Activated T-helper 1 cell treated with Interleukin-2 at 50 U/mL for 16 hours (primary cell): ENCODE data around the gene TEC.

Experiments
- DNase-seq: peaks from one replicate; pipeline ENCODE4 v3.0.0-alpha.2; 2020; ENCODE audit warnings: low read depth

TEC gene

GRCh38 chr4:48121180-48121579, 148.5 kb downstream of the TEC start:
- no peak for DNase-seq

DNA sequence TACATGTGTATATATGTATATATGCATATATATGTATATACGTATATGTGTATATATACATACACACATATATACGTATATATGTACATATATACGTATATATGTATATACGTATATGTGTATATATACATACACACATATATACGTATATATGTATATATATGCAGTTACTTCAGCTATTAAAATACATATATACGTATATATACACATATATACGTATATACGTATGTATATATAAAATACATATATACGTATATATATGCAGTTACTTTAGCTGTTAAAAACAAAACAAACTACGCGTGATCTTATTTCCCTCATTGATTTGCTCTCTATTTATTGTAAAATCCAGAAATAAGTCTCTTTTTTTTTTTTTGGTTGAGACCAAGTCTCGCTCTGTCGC, 149.5 kb downstream of the TEC start:
- no peak for DNase-seq

DNA sequence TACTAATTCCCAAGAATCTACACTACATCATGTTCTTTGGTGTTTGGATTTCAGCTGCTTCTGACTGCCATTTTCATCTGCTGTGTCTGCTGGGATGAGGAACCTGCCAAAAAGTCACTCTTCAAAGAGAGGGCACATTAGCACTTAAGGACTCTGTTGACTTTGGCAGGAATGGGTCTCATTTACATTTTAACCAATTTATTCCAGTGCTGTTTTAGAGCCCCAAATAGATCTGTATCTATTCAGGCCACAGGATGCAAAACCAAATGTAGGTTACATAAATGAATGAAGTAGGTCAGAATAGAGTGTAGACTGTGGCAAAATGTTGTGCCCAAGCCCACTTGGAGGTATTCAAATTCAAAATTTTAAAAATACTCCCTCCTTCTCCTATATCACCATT, 150.0 kb downstream of the TEC start:
- no peak for DNase-seq

- no peak for DNase-seq
These were observed 151.6 kb downstream of the TEC start for GRCh38 chr4:48118081-48118480.

DNA sequence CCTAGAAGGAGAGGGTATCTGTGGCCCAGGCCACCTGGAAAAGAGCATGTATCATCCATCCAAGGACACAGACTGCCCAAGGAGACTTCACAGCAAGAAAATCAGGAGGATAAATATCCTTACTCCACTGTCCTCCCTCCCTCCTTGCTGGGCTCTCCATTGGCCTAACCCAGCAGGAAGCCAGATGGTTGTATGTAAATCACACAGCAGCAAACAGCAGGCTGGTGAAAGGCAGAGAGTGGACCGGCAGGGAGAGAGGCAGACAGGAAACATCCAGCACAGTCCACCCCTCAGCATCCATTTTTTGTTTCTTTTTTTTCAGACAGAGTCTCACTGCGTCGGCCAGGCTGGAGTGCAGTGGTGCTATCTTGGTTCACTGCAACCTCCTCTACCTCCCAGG, 153.1 kb downstream of the TEC start:
- no peak for DNase-seq

GRCh38 chr4:48114412-48114811, 155.2 kb downstream of the TEC start:
- DNase-seq: no peak

- DNase-seq: no peak
These were observed 157.5 kb downstream of the TEC start for GRCh38 chr4:48112017-48112667.

DNA sequence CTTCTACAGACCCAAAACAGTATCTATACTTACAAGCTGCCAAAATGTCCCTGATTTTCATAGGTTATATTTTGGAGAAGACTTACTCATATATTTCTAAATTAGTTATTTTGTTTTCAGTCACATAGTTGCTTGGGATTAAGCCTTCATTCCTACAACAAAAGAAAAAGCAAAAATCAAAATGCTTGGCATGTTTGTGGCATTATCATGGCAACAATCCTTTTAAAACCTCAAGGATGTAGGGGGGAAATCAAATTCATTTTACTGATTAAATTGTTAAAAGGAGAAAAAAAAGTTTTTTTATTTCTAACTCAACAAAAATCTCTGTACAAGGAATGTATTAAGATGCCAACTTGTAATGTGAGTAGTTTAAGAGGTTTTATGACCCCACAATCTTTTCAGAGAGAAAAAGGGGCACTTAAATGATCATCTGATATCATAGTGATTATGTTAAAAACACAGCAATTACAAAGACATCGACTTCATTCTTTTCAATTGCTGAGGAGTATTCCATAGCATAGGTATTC, 159.1 kb downstream of the TEC start:
- no peak for DNase-seq

DNA sequence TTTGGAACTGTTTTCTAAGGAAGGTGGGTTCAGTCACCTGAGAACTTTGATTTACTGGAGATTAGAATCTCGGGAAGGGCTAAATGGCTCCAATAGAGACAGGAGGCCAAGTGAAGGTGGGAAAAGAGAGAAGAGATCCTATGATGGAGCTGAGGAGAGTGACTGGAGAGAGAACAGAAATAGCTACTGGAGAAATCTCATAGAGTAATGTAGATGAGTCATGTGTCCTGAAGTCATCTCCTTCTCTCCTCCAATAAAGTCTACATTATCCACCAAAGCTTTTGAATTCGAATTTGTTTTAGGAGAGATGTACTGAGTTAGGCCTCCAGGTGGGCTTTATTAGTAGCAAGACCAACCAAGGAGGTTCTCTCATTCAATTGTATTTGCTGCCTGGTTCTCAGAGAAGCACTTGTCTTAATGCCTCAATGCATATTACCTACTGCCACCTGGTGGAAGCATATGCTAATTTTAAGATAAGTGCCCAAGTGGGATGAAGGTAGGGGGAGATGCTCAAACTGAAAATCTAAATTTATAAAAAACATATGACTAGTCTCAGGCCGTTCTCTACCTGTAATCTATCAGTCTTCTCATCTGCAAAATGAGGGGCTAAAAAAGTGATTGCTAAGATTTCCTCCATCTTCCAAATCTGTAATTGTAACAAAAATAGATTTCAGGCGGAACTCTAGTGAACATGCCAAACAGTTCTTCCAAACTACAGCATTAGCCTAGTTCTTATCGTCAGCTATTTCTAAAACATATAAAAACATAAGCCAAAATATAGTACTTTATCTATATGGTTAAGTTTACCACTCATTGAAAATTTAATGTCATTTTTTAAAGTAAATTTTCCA, 160.0 kb downstream of the TEC start:
- no peak for DNase-seq

GRCh38 chr4:48108309-48109073, 161.1 kb downstream of the TEC start:
- no peak for DNase-seq

DNA sequence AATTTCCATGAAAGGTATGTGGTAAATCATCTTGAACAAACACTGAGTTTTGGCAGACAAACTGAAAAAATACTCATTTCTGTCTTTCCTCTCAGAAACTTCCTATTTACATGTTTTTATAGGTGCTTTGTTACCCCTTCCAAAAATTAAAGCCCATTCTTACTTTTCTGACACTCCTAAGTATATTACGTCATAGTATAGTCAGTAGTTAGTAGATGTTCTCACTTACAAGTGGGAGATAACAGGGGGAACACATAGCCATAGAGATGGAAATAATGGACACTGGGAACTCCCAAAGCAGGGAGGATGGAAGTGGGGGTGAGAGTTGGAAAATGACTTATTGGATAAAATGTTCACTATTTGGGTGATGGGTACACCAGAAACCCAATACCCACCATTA, 164.4 kb downstream of the TEC start:
- DNase-seq: no peak

DNA sequence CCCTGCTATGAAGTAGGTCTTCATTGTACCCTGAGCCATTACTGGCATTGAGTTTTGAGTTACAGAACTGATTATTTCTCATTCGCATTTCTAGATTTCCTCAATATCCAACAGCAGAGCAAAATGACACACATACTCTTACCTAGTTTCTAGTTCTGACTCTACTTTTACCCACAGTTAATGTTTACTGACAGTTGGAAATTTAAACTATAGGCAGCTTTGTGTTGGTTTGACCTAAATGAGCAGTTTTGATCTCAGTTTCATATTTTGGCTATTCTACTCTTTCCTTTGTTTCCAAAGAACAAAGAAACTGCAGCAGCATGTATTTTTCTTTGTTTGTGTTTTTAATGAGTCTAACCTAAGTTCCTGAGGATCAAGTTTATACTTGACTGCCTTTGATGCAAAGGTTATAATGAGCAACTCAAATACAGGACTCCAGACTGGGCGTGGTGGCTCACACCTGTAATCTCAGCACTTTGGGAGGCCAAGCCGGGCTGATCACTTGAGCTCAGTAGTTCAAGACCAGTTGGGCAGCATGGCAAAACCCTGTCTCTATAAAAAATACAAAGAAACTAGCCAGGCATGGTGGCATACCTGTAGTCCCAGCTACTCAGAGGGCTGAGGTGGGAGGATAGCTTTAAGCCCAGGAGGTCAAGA, 166.0 kb downstream of the TEC start:
- DNase-seq: no peak

- no peak for DNase-seq
These were observed 167.3 kb downstream of the TEC start for GRCh38 chr4:48102303-48102702.

GRCh38 chr4:48100256-48100655, 169.4 kb downstream of the TEC start:
- no peak for DNase-seq

DNA sequence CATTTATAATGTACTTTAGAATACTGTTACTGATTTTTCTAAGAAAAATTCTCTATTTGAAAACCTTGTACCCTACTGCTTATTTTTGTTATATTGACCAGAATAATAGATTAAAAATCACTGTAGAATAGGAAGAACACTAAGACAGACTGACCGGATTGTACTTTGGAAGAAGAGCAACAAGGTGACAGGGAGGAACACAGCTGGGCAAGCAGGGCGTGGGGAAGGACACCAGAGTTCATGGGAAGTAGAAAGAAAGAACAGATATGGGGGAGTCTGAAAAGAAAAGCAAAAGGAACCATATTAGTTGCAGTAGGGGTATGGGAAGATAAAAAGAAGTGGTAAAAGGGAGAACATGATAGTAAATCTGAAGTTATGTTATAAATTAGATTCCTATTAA, 174.2 kb downstream of the TEC start:
- DNase-seq: no peak

- no peak for DNase-seq
These were observed 175.6 kb downstream of the TEC start for GRCh38 chr4:48093991-48094416.

DNA sequence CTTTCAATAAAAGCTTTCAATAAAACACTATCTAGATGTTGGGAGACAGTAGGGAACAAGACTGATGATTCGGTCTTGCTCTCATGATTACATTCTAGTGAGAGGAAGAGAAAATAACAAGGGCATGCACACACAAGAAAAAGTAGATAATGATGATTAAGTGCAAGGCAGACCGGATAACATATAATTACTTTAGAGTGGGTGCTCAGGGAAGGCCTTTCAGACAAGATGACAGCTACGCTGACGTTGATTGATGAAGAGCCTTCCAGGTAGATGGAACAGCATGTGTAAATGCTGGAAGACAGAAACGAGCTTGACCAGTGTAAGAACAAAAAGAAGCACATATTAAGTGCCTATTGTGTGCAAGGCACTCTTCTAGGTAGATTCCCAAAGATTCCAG, 179.0 kb downstream of the TEC start:
- DNase-seq: no peak

- DNase-seq: no peak
These were observed 183.6 kb downstream of the TEC start for GRCh38 chr4:48085821-48086589.
